Brain microvascular endothelial cell (primary cell): ENCODE data around the gene CSE1L.

Experiments
- DNase-seq: peaks from one replicate; pipeline ENCODE4 v3.0.0-alpha.2; 2020
- H3K27ac ChIP-seq: fragments of 250-450 bp; sonication (Bioruptor Pico); 2 replicates; pipeline ENCODE4 v1.5.1; 2020; ENCODE audit warnings: mild to moderate bottlenecking, moderate library complexity
- H3K27me3 ChIP-seq: fragments of 250-450 bp; sonication (Bioruptor Pico); replicated peaks from 2 replicates; pipeline ENCODE4 v1.5.1; 2020; ENCODE audit warnings: mild to moderate bottlenecking
- H3K36me3 ChIP-seq: fragments of 250-450 bp; sonication (Bioruptor Pico); replicated peaks from 2 replicates; pipeline ENCODE4 v1.5.1; 2020; ENCODE audit warnings: mild to moderate bottlenecking
- H3K4me3 ChIP-seq: 2 replicates; pipeline ENCODE4 v1.5.1; 2011; ENCODE audit warnings: low read depth, mild to moderate bottlenecking, control low read depth, low read length, moderate library complexity
- CTCF ChIP-seq: IDR thresholded peaks from 2 replicates; pipeline ENCODE4 v1.5.1; 2011; ENCODE audit warnings: low read depth, mild to moderate bottlenecking, moderate library complexity, low read length, control low read depth, inconsistent platforms; ENCODE audit errors: missing control alignments
- in situ Hi-C: cut with HindIII; loops from 2 replicates; pipeline ENCODE4 v1.10.0; 2017; ENCODE audit warnings: low sequenced_read_pairs, low pct_ligation_motif_present

The CSE1L gene

GRCh38 chr20:49138431-49138830 lies 92.3 kb downstream of the CSE1L start:
- no peak for TF ChIP-seq CTCF

GRCh38 chr20:49140411-49140810 lies 94.3 kb downstream of the CSE1L start:
- Histone ChIP-seq H3K4me3 (no peak overlapping the region), H3K36me3 (peaks cover 9% of the 10 kb centered on the region), H3K27ac (no peak overlapping the region), H3K27me3 (no peaks in the 10 kb centered on the region)
- DNase-seq, result no peak
- TF ChIP-seq CTCF, result no peak
- in situ Hi-C loops, result no loop called here

More at GRCh38 chr20:49138431-49138830, 92.3 kb downstream of the CSE1L start:
- Histone ChIP-seq H3K27ac (no peak overlapping the region), H3K36me3 (peaks cover 3% of the 10 kb centered on the region), H3K27me3 (no peaks in the 10 kb centered on the region), H3K4me3 (no peak overlapping the region)
- no peak for DNase-seq
- in situ Hi-C loops, result no loop called here

GRCh38 chr20:49140834-49141233 lies 94.7 kb downstream of the CSE1L start:
- in situ Hi-C loops, result no loop called here
- Histone ChIP-seq H3K27ac (no peak overlapping the region), H3K4me3 (no peak overlapping the region), H3K27me3 (no peaks in the 10 kb centered on the region), H3K36me3 (peaks cover 9% of the 10 kb centered on the region)
- no peak for TF ChIP-seq CTCF
- no peak for DNase-seq
